ENCODE results near the gene ITGA5.

The ITGA5 gene

DNA sequence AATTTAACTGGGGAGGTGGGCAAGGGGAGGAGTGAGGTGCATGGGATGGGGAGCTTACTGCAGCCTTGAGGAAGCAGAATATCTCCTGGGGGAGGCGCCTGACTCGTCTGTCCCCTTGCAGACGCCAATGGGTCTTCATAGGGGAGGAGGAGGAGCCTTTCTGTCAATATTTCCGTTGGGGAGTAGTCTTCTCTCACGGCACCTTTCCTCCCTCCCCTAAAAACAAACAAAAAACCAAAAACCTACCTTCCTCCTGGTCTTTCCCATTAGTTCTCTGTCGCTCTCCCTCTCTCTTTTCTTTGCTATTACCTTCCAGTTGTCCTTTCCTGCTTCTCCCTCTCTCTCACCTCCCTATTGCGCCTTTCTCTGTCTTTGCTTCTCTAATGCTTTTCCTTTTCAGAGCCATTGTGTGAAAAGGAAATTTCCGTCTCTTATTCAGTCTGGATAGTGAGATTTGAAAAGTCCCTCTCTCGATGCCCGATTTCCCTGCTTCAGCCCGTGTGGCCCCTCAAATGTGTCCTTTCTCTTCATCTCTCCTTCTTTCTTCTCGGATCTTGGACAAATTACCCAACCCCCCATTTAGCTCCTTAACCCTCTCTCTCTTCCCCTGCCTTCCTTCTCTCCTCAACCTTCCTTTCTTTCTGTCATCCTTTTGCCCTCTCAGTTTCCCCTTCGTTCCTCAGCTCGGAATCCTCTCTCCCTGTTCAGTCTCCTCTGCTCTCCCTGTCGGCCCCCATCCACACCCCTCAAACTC lies 60.7 kb downstream of the ITGA5 start:
- in situ Hi-C loops (cut with MboI; ENCODE audit: low sequenced_read_pairs) = loop anchor here (25.0 kb wide), 1 partner anchor 371 kb away; the partner anchor contains the start of gene HOXC10

DNA sequence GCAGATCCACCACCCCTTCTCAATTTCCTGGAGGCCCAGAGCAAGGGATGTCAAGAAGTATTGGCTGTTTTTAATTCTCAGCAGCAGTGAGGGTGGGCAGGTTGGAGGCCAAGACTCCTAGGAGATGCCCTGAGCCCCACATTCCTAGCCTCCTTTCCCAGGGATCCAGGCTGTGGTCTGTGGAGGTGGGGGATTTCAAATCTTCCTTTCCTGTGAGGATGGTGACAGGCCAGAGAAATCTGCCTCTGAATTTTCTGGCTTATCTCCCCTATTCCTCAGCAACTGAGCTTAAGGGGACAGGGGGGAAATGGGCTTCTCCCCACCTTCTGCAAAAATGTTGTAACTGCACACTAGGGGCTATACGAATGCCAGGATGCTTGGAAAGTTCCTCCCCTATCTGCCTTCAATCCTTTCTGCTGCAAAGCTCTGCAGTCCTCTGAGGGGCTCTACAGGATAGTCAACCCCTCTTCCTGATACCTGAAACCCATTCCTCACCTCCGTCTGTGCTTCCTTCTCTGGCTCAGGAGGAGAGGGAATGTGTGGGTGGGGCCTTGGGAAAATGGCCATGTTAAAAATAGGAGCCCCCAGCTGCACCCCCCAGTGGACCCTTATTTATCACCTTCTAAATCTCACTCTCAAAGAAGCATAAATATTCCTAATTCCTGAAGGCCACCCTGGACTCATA lies 61.4 kb downstream of the ITGA5 start:
- in situ Hi-C loops (cut with MboI; ENCODE audit: low sequenced_read_pairs) = loop anchor here (25.0 kb wide), 1 partner anchor 370 kb away; the partner anchor contains the start of gene HOXC10

DNA sequence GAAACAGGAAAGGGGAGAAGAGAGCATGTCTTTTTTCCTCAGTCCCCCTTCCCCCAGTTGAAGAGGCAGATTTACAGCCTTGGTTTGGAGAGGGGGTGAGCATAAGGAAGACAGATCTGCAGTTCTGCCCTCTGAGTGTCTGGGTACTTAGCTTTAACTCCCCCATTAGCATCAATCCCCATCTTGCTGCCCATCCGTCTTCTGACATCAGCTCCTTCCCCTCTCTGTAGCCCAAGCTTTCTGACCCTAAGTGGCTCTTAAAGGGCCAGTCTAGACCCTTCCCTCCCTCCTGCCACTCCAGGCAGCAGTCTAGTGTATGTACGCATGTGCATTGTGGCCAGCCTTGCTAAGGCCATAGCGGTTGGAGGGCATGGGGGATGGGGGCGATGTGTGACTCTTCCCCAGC lies 62.1 kb downstream of the ITGA5 start:
- in situ Hi-C loops (cut with MboI; ENCODE audit: low sequenced_read_pairs) = loop anchor here (25.0 kb wide), 1 partner anchor 370 kb away; the partner anchor contains the start of gene HOXC10

DNA sequence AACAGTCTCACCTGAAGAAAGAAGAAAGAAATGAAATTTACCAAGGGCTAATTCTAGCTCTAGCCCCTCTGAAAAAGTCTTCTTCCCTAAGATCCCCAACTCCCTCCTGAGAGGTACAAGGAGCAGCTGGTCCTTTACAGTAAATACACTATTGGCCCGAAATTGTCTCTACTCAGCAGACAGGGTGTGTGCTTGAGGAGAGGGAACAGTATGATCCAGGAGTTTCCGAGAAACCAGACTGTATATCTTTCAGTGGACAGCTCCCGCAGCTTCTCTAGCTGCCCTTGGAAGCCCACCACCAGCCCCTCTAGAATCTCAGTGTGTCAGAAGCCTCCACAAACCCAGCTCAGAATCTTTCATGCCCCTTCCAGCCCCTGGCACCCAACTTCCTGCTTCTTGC lies 62.8 kb downstream of the ITGA5 start:
- in situ Hi-C loops (cut with MboI; ENCODE audit: low sequenced_read_pairs) = loop anchor here (25.0 kb wide), 1 partner anchor 369 kb away; the partner anchor contains the start of gene HOXC10

- in situ Hi-C loops (cut with MboI; ENCODE audit: low sequenced_read_pairs) = loop anchor here (25.0 kb wide), 1 partner anchor 368 kb away; the partner anchor contains the start of gene HOXC10
Observed at GRCh38 chr12:54355104-54355815, 63.8 kb downstream of the ITGA5 start.

GRCh38 chr12:54354271-54354670 lies 64.8 kb downstream of the ITGA5 start:
- in situ Hi-C loops (cut with MboI; ENCODE audit: low sequenced_read_pairs) = loop anchor here (25.0 kb wide), 1 partner anchor 367 kb away; the partner anchor contains the start of gene HOXC10

DNA sequence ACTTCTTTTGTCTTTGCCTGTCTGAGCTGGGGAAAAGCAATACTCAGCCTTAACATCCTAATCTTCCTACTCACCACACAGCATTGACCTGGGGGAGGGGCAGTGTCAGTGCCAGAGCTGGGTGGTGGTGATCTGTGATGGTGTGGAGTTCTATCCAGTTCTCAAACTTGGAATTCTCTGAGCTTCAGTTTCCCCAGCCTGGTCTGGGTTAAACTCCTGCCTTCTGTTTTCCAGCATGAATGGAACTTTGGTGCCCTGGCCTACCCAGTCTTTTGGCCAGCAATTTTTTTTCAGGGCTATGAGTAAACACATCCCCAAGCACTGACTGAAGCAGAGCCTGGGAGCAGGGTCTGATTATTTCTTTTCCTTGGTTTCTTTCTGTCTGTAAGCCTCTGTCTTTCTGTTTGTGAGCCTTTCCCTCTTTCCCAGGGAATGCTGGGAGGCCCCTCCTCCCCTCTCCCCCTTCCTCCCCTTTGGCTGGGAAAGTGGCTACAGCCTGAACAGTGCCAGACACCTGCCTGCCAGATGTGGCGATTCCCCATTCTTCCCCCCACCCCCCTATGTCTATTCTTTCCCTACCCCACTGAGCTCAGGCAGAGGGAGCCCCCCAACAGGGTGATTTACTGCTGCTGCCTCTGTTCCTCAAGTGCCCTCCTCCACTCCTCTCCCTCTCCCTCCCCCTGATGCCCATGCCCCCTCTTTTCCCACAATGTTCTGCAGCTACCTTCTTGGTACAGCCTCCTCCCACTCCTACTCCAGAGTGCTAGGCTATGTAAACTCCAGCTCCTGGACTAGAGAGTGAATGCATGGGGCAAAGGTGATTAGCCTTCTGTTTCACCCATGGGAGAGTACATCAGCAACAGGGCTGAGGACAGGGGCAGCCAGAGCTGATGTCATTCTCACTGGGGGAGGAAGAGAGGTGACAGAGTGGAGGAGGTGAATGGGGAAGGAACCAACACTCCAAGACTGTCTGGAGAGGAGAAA lies 65.9 kb downstream of the ITGA5 start:
- in situ Hi-C loops (cut with MboI; ENCODE audit: low sequenced_read_pairs) = loop anchor here (25.0 kb wide), 1 partner anchor 366 kb away; the partner anchor contains the start of gene HOXC10

- in situ Hi-C loops (cut with MboI; ENCODE audit: low sequenced_read_pairs) = loop anchor here (25.0 kb wide), 1 partner anchor 365 kb away; the partner anchor contains the start of gene HOXC10
Observed at GRCh38 chr12:54352022-54352531, 67.0 kb downstream of the ITGA5 start.

- in situ Hi-C loops (cut with MboI; ENCODE audit: low sequenced_read_pairs) = loop anchor here (25.0 kb wide), 1 partner anchor 364 kb away; the partner anchor contains the start of gene HOXC10
Observed at GRCh38 chr12:54351341-54351740, 67.7 kb downstream of the ITGA5 start.

DNA sequence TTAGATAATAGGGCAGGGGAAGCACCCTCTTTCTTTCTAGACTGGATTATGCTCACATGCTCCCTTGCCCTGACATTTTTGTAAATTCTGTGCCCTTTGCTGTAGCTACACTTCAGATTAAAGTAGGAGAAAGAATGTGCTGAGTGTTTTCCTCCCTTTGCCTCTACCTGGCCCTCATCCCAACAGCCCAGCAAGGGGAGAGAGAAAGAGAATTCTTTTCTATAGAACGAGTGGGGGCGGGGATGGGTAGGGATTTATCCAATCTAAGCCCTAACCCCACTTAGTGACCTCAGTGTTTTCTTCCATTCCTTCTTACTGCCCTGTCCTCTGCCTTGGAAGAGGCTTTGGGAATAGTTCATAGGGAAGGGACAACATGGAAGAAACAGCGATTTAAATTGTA lies 68.3 kb downstream of the ITGA5 start:
- in situ Hi-C loops (cut with MboI; ENCODE audit: low sequenced_read_pairs) = loop anchor here (25.0 kb wide), 1 partner anchor 363 kb away; the partner anchor contains the start of gene HOXC10

DNA sequence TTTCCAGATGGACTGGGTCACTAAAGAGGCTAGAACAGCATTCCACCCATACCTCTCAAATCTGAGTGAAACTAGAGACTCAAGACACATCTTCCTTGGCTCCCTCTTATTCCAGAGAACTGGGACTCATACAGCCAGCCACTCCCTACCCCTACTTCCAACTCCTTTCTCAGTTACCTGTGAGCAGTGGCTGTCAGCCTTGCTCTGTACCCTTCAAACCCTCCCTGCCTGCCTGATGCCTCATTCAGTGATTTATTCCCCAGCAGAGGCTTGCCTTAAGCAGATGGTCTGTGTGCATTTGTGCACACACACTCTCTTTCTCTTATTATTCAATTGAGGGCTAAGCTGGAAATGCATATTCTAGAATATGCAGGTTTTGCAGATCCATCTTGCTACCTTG lies 69.4 kb downstream of the ITGA5 start:
- in situ Hi-C loops (cut with MboI; ENCODE audit: low sequenced_read_pairs) = loop anchor here (25.0 kb wide), 1 partner anchor 362 kb away; the partner anchor contains the start of gene HOXC10

- in situ Hi-C loops (cut with MboI; ENCODE audit: low sequenced_read_pairs) = no loop called here
Observed at GRCh38 chr12:54349036-54349435, 70.0 kb downstream of the ITGA5 start.

All from HL-60/S4 treated with phorbol 12-myristate 13-acetate at 8.2 ng/mL for 4 days and 3 days (cell line).